ENCODE measurements around the gene TXNRD3. TPM values are rescaled to one million over a fixed set of nuclear protein-coding genes. Genes with fewer than 3 reads are reported as not detected.

Gene TXNRD3
- total and polyA plus RNA-seq, 8 donors: 9.6 to 25.6 (median 19.6) TPM

DNA sequence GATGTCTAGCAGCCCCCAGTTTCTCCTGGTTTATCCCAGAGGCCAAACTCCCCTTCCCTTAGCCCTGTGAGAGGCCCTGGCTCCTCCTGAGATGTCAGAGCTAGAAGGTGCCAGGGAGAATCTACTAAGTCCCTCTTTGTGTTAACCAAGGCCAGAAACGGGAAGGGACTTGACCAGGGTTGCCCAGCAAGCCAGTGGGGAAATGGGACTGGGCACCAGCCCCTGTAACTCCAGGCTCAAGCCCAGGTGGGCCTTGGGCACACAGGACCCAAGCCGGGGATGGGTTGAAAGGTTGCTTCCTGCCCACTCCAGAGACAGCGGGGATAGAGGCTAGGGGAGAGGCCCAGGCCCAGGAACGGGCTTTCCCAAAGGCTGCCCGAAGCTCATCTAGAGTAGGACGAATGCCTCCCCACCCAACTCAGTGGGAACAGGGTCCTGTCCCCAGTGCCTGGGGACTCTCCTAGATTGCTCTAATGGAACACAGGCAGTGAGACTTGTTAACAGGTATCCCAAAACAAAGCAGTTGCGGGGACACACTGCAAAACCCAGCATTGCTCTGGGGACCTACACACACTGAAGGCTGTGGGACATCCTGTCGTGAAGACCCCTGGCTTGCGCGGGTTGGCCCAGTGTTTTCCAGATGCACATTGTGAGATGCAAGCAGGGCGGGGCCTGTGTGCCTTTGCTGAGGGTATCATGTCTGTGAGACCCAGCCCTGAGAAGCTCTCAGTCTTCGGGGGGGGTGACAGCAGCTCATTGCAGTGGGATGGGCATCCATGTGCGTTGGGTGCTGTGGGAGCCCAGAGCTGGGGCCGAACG, 12.9 kb upstream of the TXNRD3 start:
- intact Hi-C loops (cut with DNase I): no loop called here
- ATAC-seq: no peak

GRCh38 chr3:126666658-126667528, 12.0 kb upstream of the TXNRD3 start:
- H3K27ac ChIP-seq: no peak overlapping the region
- TF ChIP-seq CTCF (IDR thresholded peaks at IDR 0.05): no peak
- no peak overlapping the region for H3K4me3 ChIP-seq
- no peaks in the 10 kb centered on the region for H3K36me3 ChIP-seq
- no peak for ATAC-seq
- H3K27me3 ChIP-seq: peaks cover 0 to 13% of the 10 kb centered on the region in 2 donors
- intact Hi-C loops (cut with DNase I): no loop called here
- no peaks in the 10 kb centered on the region for H3K9me3 ChIP-seq
- H3K4me1 ChIP-seq: no peaks in the 10 kb centered on the region
- no peak for DNase-seq

More for the DNA sequence above, 12.9 kb upstream of the TXNRD3 start:
- no peak for DNase-seq
- no peak overlapping the region for H3K4me3 ChIP-seq
- peaks cover 0 to 4% of the 10 kb centered on the region in 2 donors for H3K27me3 ChIP-seq
- no peaks in the 10 kb centered on the region for H3K9me3 ChIP-seq
- no peak overlapping the region for H3K27ac ChIP-seq
- no peaks in the 10 kb centered on the region for H3K36me3 ChIP-seq
- no peaks in the 10 kb centered on the region for H3K4me1 ChIP-seq
- TF ChIP-seq CTCF (IDR thresholded peaks at IDR 0.05): no peak

- Histone ChIP-seq H3K27ac (no peak overlapping the region), H3K4me3 (no peak overlapping the region), H3K9me3 (no peaks in the 10 kb centered on the region), H3K36me3 (no peaks in the 10 kb centered on the region), H3K27me3 (peaks cover 0 to 21% of the 10 kb centered on the region in 2 donors), H3K4me1 (no peaks in the 10 kb centered on the region)
- intact Hi-C loops (cut with DNase I): no loop called here
- DNase-seq (no peak), ATAC-seq (no peak)
- no peak for TF ChIP-seq CTCF (IDR thresholded peaks at IDR 0.05)
Measured at GRCh38 chr3:126665959-126666657, 11.2 kb upstream of the TXNRD3 start.

DNA sequence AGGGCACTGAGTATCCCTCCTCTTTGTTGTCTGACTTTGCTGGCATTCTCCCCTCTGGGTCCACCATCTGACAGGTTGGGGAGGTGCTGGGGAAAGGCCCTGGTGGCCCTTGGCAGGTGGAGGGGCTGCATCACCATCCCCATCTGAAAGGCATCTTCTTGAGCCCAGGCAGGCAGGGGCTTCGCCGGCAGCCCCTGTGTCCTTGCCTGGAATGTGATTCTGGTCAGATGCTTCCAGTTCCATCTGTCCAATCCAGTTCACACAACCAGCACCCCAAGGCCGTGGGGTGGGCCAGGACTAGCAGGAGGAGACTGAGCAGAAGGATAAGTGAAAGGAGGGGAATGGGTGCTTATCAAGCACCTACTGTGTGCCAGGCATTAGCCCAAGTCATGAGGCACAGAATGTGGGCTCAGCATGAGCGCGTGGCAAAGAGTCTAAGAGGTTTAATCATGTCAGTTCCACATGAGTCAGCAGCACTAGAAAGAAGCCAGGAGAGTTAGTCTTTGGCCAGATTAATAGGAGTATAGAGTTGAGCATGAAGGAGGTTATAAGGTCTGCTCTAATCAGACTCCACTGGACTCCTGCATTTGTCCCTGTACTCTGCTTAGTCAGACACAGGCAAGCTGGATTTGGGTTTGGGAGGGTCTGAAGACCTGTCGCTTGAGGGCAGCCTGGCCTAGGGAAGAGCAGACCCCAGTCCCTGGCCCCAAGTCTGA, 10.5 kb upstream of the TXNRD3 start:
- no peak for ATAC-seq
- no peaks in the 10 kb centered on the region for H3K9me3 ChIP-seq

More for the DNA sequence above, 10.5 kb upstream of the TXNRD3 start:
- no peak overlapping the region for H3K4me3 ChIP-seq
- no peak for TF ChIP-seq CTCF (IDR thresholded peaks at IDR 0.05)
- intact Hi-C loops (cut with DNase I): no loop called here
- no peak overlapping the region for H3K27ac ChIP-seq
- peaks cover 0 to 29% of the 10 kb centered on the region in 2 donors for H3K27me3 ChIP-seq
- no peak for DNase-seq
- H3K36me3 ChIP-seq: no peaks in the 10 kb centered on the region
- H3K4me1 ChIP-seq: no peaks in the 10 kb centered on the region

Data from left lung (tissue), 10 donors.